HTR-8/SVneo (cell line): ENCODE results near the gene ZBTB32.

Experiments used
- DNase-seq: peaks from one replicate; pipeline ENCODE4 v3.0.0; 2011; ENCODE audit warnings: low spot score, mixed read lengths; ENCODE audit not compliant: insufficient read length
- FAIRE-seq: peaks from 2 replicates; lab custom pipeline; 2011; peaks lifted over from hg19 to GRCh38; lab: Jason Lieb, UNC

ZBTB32 gene

GRCh38 chr19:35746531-35746930 lies 42.2 kb downstream of the ZBTB32 start:
- no peak for DNase-seq
- FAIRE-seq, result no peak

GRCh38 chr19:35748106-35749020 lies 44.0 kb downstream of the ZBTB32 start, which contains the start of gene LIN37:
Gene LIN37, plus strand, starts transcription at chr19:35748576. Its CDS starts 149 bp downstream, at chr19:35748725.
- DNase-seq, result peak; percentile 99
- peak; percentile 58 for FAIRE-seq

- FAIRE-seq (no peak), DNase-seq (no peak)
These were observed 45.8 kb downstream of the ZBTB32 start for GRCh38 chr19:35750167-35750566.

- DNase-seq (no peak), FAIRE-seq (no peak)
These were observed 47.7 kb downstream of the ZBTB32 start for GRCh38 chr19:35751839-35752745.

GRCh38 chr19:35752746-35753350 lies 48.5 kb downstream of the ZBTB32 start:
- FAIRE-seq (no peak), DNase-seq (no peak)

- DNase-seq, result no peak
- no peak for FAIRE-seq
These were observed 49.4 kb downstream of the ZBTB32 start for GRCh38 chr19:35753634-35754369.

DNA sequence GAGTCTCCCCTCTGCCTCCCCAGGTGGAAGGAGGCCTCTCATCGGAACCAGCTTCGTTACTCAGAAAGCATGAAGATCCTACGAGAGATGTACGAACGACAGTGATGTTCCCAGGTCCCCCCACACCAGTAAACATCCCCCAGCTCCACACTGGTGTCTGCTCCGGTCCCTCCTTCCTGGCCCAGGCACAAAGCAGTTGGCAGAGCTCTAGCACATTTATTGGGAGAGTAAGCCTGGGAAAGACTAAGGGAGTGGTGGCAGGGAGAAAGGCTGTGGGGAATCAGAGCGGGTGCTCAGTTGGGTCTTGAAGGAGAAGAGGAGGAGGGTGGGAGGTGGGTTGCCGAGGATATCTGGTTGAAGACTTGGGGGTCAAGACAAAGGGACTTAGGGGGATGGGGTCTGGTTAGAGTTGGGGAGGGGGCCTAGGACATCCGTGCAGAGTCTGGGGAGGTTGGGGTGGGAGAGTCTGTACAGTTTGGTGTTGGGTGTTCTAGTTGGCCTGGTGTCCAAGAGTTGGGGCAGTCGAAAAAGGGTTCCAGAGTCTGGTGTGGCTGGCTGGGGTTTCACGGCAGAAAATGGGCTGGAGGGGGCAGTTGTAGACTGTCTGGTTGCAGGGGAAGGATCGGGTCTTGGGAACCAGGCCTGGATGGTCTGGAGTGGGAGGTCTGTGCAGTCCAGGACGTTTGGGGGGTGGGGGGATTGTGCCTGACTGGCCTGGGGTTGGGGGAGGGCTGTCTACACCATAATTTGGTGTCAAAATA lies 50.2 kb downstream of the ZBTB32 start:
- DNase-seq, result no peak
- no peak for FAIRE-seq

- no peak for FAIRE-seq
These were observed 50.8 kb downstream of the ZBTB32 start for GRCh38 chr19:35755131-35755549.

GRCh38 chr19:35755550-35756376 lies 51.4 kb downstream of the ZBTB32 start:
- FAIRE-seq, result no peak
- DNase-seq, result no peak

More at GRCh38 chr19:35755131-35755549, 50.8 kb downstream of the ZBTB32 start:
- no peak for DNase-seq

DNA sequence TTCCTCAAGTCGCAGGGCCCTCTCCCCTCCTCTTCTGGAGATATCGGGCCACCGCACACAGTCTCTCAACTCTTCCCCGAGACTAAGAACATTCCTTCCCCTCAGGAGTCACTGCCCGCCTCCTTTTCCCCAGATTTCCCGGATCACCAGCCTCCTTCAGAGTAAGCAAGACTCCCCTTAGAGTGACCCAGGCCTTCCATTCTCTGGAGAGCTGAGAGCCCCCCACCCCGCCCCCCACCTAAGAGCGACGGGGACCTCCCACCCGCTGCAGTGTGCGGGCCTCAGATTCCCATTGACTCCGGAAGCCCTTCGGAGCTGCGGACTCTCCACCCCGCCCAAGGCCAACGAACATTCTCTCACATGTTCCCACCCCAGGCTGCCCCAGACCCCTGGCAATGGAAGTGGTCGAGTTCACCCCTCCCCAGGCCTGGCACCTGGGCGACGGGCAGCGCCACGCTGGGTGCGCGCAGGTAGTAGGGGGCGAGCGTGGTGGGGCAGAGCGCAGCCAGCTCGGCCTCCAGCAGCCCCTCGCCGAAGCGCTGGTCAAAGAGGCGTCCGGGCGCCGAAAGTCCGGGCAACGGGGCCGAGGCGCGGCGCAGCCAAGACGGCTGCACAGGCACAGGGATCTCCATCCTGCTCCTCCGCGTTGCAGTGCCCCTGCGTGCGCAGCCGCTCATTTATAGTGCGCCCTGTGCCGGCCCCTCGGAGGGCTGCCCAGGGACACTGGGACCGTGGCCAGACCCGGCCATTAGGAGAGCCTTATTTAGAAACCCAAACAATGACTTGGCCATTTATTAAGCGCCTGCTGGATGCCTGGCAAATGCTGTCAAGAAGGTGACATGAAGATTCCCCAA lies 52.2 kb downstream of the ZBTB32 start, which contains the start of gene HSPB6:
TSS of gene HSPB6 (minus strand) at position 653 of the 854 bp plus-strand sequence. CDS start at position 632, 21 bp downstream.
- no peak for DNase-seq
- no peak for FAIRE-seq

- FAIRE-seq (no peak), DNase-seq (peak; percentile 41)
These were observed 52.9 kb downstream of the ZBTB32 start for GRCh38 chr19:35757231-35757748.

DNA sequence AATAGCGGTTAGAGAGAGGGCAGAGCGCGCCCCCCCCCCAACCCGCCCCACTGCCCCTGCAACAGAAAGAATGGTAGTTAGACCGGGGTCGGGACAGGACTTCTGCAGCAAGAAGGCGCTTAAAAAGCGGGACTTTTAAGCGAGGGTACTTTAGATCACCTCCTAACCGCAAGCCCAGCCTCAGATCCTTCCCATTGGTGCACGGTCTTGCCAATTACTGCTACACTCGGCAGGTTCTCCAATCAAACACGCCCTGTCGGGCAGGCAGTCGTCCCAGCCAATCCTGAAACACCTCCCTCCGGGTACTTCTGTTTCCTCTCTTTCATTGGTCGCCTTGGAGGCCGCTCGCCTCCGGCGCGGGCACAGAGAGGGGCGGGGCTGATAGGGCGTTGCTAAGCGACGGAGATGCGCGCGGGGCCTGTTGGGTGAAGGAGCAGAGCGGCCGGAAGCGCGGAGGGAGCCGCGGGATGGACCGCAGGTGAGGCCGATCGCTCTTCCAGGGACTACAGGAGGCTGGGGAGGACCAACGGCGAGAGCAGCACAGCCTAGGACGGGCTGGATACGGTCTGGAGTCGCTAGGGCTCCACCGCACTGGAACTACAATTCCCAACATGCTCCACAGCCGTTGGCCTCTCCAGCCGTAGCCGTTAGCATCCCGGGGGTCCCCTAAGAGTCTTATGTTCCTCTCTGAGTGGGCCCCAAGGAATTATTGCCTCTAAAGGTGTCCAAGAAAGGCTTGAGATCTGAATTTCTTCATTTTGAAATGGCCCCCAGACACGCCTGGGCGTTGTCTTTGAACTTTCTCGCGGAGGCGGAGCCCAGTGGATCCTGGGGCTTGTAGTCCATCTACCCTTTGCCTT lies 53.6 kb downstream of the ZBTB32 start, which contains the start of gene PROSER3:
TSS of gene PROSER3 (plus strand) at position 428 of the 860 bp plus-strand sequence. CDS start at position 468, 40 bp downstream.
- peak; percentile 98 for DNase-seq
- peak; percentile 97 for FAIRE-seq

- no peak for FAIRE-seq
- no peak for DNase-seq
These were observed 55.3 kb downstream of the ZBTB32 start for GRCh38 chr19:35759697-35760096.

DNA sequence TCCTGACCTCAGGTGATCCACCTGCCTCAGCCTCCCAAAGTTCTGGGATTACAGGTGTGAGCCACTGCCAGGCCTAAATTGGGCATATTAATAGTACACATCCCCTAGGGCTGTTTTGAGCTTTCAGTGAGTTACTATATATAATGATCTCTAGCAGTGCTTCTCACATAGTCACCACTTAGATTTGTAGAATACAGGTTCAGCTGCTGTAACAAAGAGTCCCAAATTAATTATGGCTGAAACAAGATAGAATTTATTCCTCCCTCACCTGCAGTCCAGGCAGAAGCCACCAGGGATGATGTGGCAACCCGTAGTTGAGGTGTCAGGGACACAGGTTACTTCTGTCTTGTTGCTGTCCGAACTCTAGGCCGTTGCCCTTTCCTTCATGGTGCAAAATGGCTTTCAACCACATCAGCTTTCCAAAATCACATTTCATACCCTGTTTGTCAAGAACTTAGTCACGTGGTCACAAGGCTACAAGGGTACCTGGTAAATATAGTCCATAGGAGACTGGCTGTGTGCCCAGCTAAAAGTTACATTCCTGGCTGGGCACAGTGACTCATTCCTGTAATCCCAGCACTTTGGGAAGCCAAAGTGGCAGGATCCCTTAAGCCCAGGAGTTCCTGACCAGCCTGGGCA lies 56.5 kb downstream of the ZBTB32 start:
- DNase-seq (no peak), FAIRE-seq (no peak)
